ENCODE results near the gene MEDAG.

Gene MEDAG

GRCh38 chr13:30863796-30864195 lies 42.3 kb upstream of the MEDAG start:
- Histone ChIP-seq H3K4me1 (ENCODE audit: low read depth, poor library complexity, severe bottlenecking) (peaks cover 11% of the 10 kb centered on the region), H3K9ac (no peak overlapping the region), H2AFZ (ENCODE audit: low read depth) (no peak overlapping the region), H3K4me3 (IDR thresholded peaks at IDR 0.05; ENCODE audit: insufficient read depth, low read depth, low read length) (no peak overlapping the region), H3K27ac (no peak overlapping the region), H4K20me1 (ENCODE audit: insufficient read depth) (no peaks in the 10 kb centered on the region), H3K27me3 (ENCODE audit: insufficient read depth, low read depth) (no peaks in the 10 kb centered on the region), H3K4me2 (no peak overlapping the region), H3K79me2 (ENCODE audit: insufficient read depth, low read depth) (no peaks in the 10 kb centered on the region), H3K36me3 (ENCODE audit: insufficient read depth) (no peaks in the 10 kb centered on the region)
- TF ChIP-seq CTCF (conservative IDR thresholded peaks at IDR 0.05; ENCODE audit: low read depth, low read length), result no peak

- H4K20me1 ChIP-seq (ENCODE audit: insufficient read depth), result no peaks in the 10 kb centered on the region
- peak overlapping the region; percentile 68 for H2AFZ ChIP-seq (ENCODE audit: low read depth)
- no peak overlapping the region for H3K9ac ChIP-seq
- no peak overlapping the region for H3K27ac ChIP-seq
- no peaks in the 10 kb centered on the region for H3K79me2 ChIP-seq (ENCODE audit: insufficient read depth, low read depth)
- H3K4me3 ChIP-seq (IDR thresholded peaks at IDR 0.05; ENCODE audit: insufficient read depth, low read depth, low read length), result no peak overlapping the region
- TF ChIP-seq CTCF (conservative IDR thresholded peaks at IDR 0.05; ENCODE audit: low read depth, low read length), result no peak
- no peaks in the 10 kb centered on the region for H3K27me3 ChIP-seq (ENCODE audit: insufficient read depth, low read depth)
- H3K4me2 ChIP-seq, result no peak overlapping the region; the same call in 1 of the 2 replicates
- peaks cover 13% of the 10 kb centered on the region for H3K4me1 ChIP-seq (ENCODE audit: low read depth, poor library complexity, severe bottlenecking)
- H3K36me3 ChIP-seq (ENCODE audit: insufficient read depth), result no peaks in the 10 kb centered on the region
Measured at GRCh38 chr13:30864433-30865122, 41.5 kb upstream of the MEDAG start.

GRCh38 chr13:30865123-30866049 lies 40.7 kb upstream of the MEDAG start:
- Histone ChIP-seq H3K27me3 (ENCODE audit: insufficient read depth, low read depth) (no peaks in the 10 kb centered on the region), H3K27ac (no peak overlapping the region), H4K20me1 (ENCODE audit: insufficient read depth) (no peaks in the 10 kb centered on the region), H3K4me1 (ENCODE audit: low read depth, poor library complexity, severe bottlenecking) (peaks cover 19% of the 10 kb centered on the region), H3K4me2 (peak overlapping the region; percentile 21; the same call in 1 of the 2 replicates), H3K36me3 (ENCODE audit: insufficient read depth) (no peaks in the 10 kb centered on the region), H2AFZ (ENCODE audit: low read depth) (peak overlapping the region; percentile 68), H3K9ac (no peak overlapping the region), H3K79me2 (ENCODE audit: insufficient read depth, low read depth) (no peaks in the 10 kb centered on the region), H3K4me3 (IDR thresholded peaks at IDR 0.05; ENCODE audit: insufficient read depth, low read depth, low read length) (no peak overlapping the region)
- TF ChIP-seq CTCF (conservative IDR thresholded peaks at IDR 0.05; ENCODE audit: low read depth, low read length), result peak; percentile 78

- H4K20me1 ChIP-seq (ENCODE audit: insufficient read depth), result no peaks in the 10 kb centered on the region
- H3K79me2 ChIP-seq (ENCODE audit: insufficient read depth, low read depth), result no peaks in the 10 kb centered on the region
- H3K4me2 ChIP-seq, result no peak overlapping the region
- H2AFZ ChIP-seq (ENCODE audit: low read depth), result no peak overlapping the region
- H3K36me3 ChIP-seq (ENCODE audit: insufficient read depth), result no peaks in the 10 kb centered on the region
- no peak overlapping the region for H3K27ac ChIP-seq
- no peak overlapping the region for H3K9ac ChIP-seq
- no peak for TF ChIP-seq CTCF (conservative IDR thresholded peaks at IDR 0.05; ENCODE audit: low read depth, low read length)
- peaks cover 19% of the 10 kb centered on the region for H3K4me1 ChIP-seq (ENCODE audit: low read depth, poor library complexity, severe bottlenecking)
- H3K27me3 ChIP-seq (ENCODE audit: insufficient read depth, low read depth), result no peaks in the 10 kb centered on the region
- H3K4me3 ChIP-seq (IDR thresholded peaks at IDR 0.05; ENCODE audit: insufficient read depth, low read depth, low read length), result no peak overlapping the region
Measured at GRCh38 chr13:30866677-30867076, 39.4 kb upstream of the MEDAG start.
